Body of pancreas (tissue), 4 donors: ENCODE results near the gene CDH11.

Experiments
- POLR2A ChIP-seq, 3 donors: fragments of 450-650 bp; IDR thresholded peaks; one replicate each; pipeline ENCODE4 v1.6.1; 2016; ENCODE audit warnings: antibody characterized with exemption in 3 of 3, mild to moderate bottlenecking in 2 of 3
- TF ChIP-seq, protein P1 (sequence below), 7 experiments: fragments of 450-650 bp in 4 of 7; fragments of 200-600 bp in 3 of 7; sonication (generic) in 3 of 7; IDR thresholded peaks; one replicate each; pipeline ENCODE4 v1.5.1; 2016 to 2019; ENCODE audit warnings: antibody characterized with exemption in 7 of 7

- TF ChIP-seq, protein P1, sequence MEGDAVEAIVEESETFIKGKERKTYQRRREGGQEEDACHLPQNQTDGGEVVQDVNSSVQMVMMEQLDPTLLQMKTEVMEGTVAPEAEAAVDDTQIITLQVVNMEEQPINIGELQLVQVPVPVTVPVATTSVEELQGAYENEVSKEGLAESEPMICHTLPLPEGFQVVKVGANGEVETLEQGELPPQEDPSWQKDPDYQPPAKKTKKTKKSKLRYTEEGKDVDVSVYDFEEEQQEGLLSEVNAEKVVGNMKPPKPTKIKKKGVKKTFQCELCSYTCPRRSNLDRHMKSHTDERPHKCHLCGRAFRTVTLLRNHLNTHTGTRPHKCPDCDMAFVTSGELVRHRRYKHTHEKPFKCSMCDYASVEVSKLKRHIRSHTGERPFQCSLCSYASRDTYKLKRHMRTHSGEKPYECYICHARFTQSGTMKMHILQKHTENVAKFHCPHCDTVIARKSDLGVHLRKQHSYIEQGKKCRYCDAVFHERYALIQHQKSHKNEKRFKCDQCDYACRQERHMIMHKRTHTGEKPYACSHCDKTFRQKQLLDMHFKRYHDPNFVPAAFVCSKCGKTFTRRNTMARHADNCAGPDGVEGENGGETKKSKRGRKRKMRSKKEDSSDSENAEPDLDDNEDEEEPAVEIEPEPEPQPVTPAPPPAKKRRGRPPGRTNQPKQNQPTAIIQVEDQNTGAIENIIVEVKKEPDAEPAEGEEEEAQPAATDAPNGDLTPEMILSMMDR (IDR thresholded peaks at IDR 0.05), result no peak
- no peak for TF ChIP-seq POLR2A (IDR thresholded peaks at IDR 0.05)
Observed at GRCh38 chr16:65098916-65099315, 22.9 kb downstream of the CDH11 start.
